Measurements from ENCODE around the gene ASAH2. TPM values are rescaled to one million over a fixed set of nuclear protein-coding genes. Genes with fewer than 3 reads are reported as not detected.

ASAH2 gene
- total and polyA plus RNA-seq, 2 donors (not counting 1 experiment from before 2014, with no cell fraction given) = 0.25 to 0.44 TPM

GRCh38 chr10:50286517-50286916 is 35.2 kb upstream of the ASAH2 start:
- no peaks in the 10 kb centered on the region for H3K4me1 Mint-ChIP-seq
- no CpG with 5 or more reads among the region's 2 CpGs for WGBS (ENCODE audit: insufficient coverage)
- Histone ChIP-seq H3K9me3 (ENCODE audit: control extremely low read depth in 1 of 3, control insufficient read depth in 2 of 3, insufficient read depth in 1 of 3, low read length in 2 of 3) (no peaks in the 10 kb centered on the region), H3K27me3 (replicated peaks in 1 of 4; ENCODE audit: control extremely low read depth in 1 of 4, control insufficient read depth in 3 of 4, insufficient read depth in 4 of 4, low read length in 3 of 4) (peaks cover 0 to 8% (median 3%) of the 10 kb centered on the region in 4 experiments), H3K9ac (ENCODE audit: low read length) (no peak overlapping the region), H4K20me1 (ENCODE audit: control insufficient read depth, insufficient read depth, low read length, poor library complexity, severe bottlenecking) (no peaks in the 10 kb centered on the region), H3K36me3 (replicated peaks in 1 of 2; ENCODE audit: control extremely low read depth in 1 of 2, control insufficient read depth in 1 of 2, extremely low read depth in 1 of 2, insufficient read depth in 2 of 2, low read length in 1 of 2) (no peaks in the 10 kb centered on the region), H3K4me3 (ENCODE audit: control extremely low read depth in 1 of 5, extremely low read depth in 1 of 5, insufficient read depth in 1 of 5, low read depth in 2 of 5, low read length in 4 of 5) (no peak overlapping the region), H3K4me1 (ENCODE audit: control insufficient read depth in 2 of 2, insufficient read depth in 2 of 2, low read length in 2 of 2) (no peaks in the 10 kb centered on the region), H3K27ac (ENCODE audit: low read length in 2 of 2) (no peak overlapping the region), H3K79me2 (ENCODE audit: control insufficient read depth, insufficient read depth, low read length) (no peaks in the 10 kb centered on the region), H3K4me2 (replicated peaks; ENCODE audit: low read depth, low read length, poor library complexity, severe bottlenecking) (no peak overlapping the region), H2AFZ (ENCODE audit: insufficient read depth, low read depth, low read length, poor library complexity, severe bottlenecking) (no peak overlapping the region)
- no peaks in the 10 kb centered on the region for H3K9me3 Mint-ChIP-seq (ENCODE audit: insufficient read depth)
- CTCF ChIA-PET = no interaction called here
- TF ChIP-seq, protein P1, sequence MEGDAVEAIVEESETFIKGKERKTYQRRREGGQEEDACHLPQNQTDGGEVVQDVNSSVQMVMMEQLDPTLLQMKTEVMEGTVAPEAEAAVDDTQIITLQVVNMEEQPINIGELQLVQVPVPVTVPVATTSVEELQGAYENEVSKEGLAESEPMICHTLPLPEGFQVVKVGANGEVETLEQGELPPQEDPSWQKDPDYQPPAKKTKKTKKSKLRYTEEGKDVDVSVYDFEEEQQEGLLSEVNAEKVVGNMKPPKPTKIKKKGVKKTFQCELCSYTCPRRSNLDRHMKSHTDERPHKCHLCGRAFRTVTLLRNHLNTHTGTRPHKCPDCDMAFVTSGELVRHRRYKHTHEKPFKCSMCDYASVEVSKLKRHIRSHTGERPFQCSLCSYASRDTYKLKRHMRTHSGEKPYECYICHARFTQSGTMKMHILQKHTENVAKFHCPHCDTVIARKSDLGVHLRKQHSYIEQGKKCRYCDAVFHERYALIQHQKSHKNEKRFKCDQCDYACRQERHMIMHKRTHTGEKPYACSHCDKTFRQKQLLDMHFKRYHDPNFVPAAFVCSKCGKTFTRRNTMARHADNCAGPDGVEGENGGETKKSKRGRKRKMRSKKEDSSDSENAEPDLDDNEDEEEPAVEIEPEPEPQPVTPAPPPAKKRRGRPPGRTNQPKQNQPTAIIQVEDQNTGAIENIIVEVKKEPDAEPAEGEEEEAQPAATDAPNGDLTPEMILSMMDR (IDR thresholded peaks at IDR 0.05) = no peak
- no peak for TF ChIP-seq EZH2 (IDR thresholded peaks at IDR 0.05; ENCODE audit: borderline replicate concordance, insufficient read depth, low read depth, low read length, poor library complexity, severe bottlenecking)
- POLR2A ChIA-PET = no interaction called here
- peaks cover 23% of the 10 kb centered on the region for H3K27me3 Mint-ChIP-seq
- ATAC-seq (ENCODE audit: low read depth) = no peak
- no peak overlapping the region for H3K4me3 Mint-ChIP-seq
- DNase-seq = no peak
- intact Hi-C loops (cut with micrococcal nuclease) = no loop called here
- H3K27ac Mint-ChIP-seq = no peak overlapping the region

DNA sequence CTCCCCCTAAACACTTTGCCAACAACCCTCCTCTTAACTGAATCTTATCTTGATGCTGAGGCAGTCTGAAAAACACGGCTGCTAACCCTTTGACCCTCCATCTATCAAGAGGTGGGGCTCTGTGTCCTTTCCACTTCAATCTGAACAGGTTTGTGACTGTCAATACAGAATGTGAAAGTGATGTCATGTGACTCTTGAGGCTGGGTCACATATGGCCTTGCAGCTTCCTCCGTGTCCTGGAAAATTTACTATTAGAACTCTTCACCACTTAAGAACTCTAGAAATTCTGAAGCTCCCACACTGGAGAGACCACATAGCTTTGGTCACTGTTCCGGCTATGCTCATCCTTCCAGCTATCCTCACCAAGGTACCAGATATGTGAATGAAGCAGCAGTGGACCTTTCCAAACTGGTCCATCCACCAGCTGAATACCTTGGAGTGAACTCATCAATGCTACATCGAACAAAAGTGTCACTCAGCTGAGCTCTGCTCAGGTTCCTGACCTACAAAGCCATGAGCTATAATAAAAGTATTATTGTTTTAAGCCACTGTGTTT is 30.7 kb upstream of the ASAH2 start:
- no peaks in the 10 kb centered on the region for H3K79me2 ChIP-seq (ENCODE audit: control insufficient read depth, insufficient read depth, low read length)
- H2AFZ ChIP-seq (ENCODE audit: insufficient read depth, low read depth, low read length, poor library complexity, severe bottlenecking) = no peak overlapping the region
- H3K36me3 ChIP-seq (replicated peaks in 1 of 2; ENCODE audit: control extremely low read depth in 1 of 2, control insufficient read depth in 1 of 2, extremely low read depth in 1 of 2, insufficient read depth in 2 of 2, low read length in 1 of 2) = no peaks in the 10 kb centered on the region
- H3K9me3 Mint-ChIP-seq (ENCODE audit: insufficient read depth) = no peaks in the 10 kb centered on the region
- H3K27me3 Mint-ChIP-seq = peaks cover 48% of the 10 kb centered on the region
- H3K4me3 ChIP-seq (ENCODE audit: control extremely low read depth in 1 of 5, extremely low read depth in 1 of 5, insufficient read depth in 1 of 5, low read depth in 2 of 5, low read length in 4 of 5) = no peak overlapping the region
- DNase-seq = no peak
- no peak for ATAC-seq (ENCODE audit: low read depth)
- no peak overlapping the region for H3K9ac ChIP-seq (ENCODE audit: low read length)
- no peak overlapping the region for H3K4me2 ChIP-seq (replicated peaks; ENCODE audit: low read depth, low read length, poor library complexity, severe bottlenecking)
- TF ChIP-seq EZH2 (IDR thresholded peaks at IDR 0.05; ENCODE audit: borderline replicate concordance, insufficient read depth, low read depth, low read length, poor library complexity, severe bottlenecking) = no peak
- TF ChIP-seq, protein P1 (IDR thresholded peaks at IDR 0.05) = no peak
- H3K4me3 Mint-ChIP-seq = no peak overlapping the region
- no peaks in the 10 kb centered on the region for H3K4me1 Mint-ChIP-seq
- H3K27ac Mint-ChIP-seq = no peak overlapping the region
- CTCF ChIA-PET = interaction anchor here (1.0 kb wide), 1 partner anchor 9 kb away, joined by 3 read pairs; no protein-coding TSS in a partner anchor
- peaks cover 0 to 3% (median 0%) of the 10 kb centered on the region in 3 donors for H3K9me3 ChIP-seq (ENCODE audit: control extremely low read depth in 1 of 3, control insufficient read depth in 2 of 3, insufficient read depth in 1 of 3, low read length in 2 of 3)
- H3K27me3 ChIP-seq (replicated peaks in 1 of 4; ENCODE audit: control extremely low read depth in 1 of 4, control insufficient read depth in 3 of 4, insufficient read depth in 4 of 4, low read length in 3 of 4) = peaks cover 0 to 8% (median 7%) of the 10 kb centered on the region in 4 experiments
- no peaks in the 10 kb centered on the region for H4K20me1 ChIP-seq (ENCODE audit: control insufficient read depth, insufficient read depth, low read length, poor library complexity, severe bottlenecking)
- intact Hi-C loops (cut with micrococcal nuclease) = no loop called here
- 88% methylated on average over 3 of the region's 4 CpGs for WGBS (ENCODE audit: insufficient coverage)
- no peak overlapping the region for H3K27ac ChIP-seq (ENCODE audit: low read length in 2 of 2)
- POLR2A ChIA-PET = no interaction called here
- H3K4me1 ChIP-seq (ENCODE audit: control insufficient read depth in 2 of 2, insufficient read depth in 2 of 2, low read length in 2 of 2) = no peaks in the 10 kb centered on the region

Data from B cell (primary cell).